Activated naive CD4-positive, alpha-beta T cell treated with anti-CD3 and anti-CD28 coated beads, Interleukin-2, amount 50 U/mL, for 72 hours (primary cell): ENCODE results near the gene MEST. TPM values are rescaled to one million over a fixed set of nuclear protein-coding genes. Genes with fewer than 3 reads are reported as not detected.

ENCODE experiments used
- ATAC-seq, 2 donors: fragments of 150-1000 bp; cut with Tn5 transposase; 2 replicates each; pipeline ENCODE4 v1.10.0; 2021; ENCODE audit warnings: mild to moderate bottlenecking in 2 of 2, moderate library complexity in 2 of 2
- DNase-seq, 2 donors: peaks; one replicate each; pipeline ENCODE4 v3.0.0; 2021 to 2022; ENCODE audit warnings: low spot score in 2 of 2
- H3K27ac Mint-ChIP-seq, 2 donors: one replicate each; pipeline ENCODE4 v1.8.0; 2022; ENCODE audit warnings: mild to moderate bottlenecking in 2 of 2, mixed read lengths in 2 of 2
- H3K36me3 Mint-ChIP-seq, 2 donors: one replicate each; pipeline ENCODE4 v1.8.0; 2022; ENCODE audit warnings: mixed read lengths in 2 of 2
- H3K9me3 Mint-ChIP-seq, 2 donors: one replicate each; pipeline ENCODE4 v1.8.0; 2022; ENCODE audit warnings: mixed read lengths in 2 of 2
- total RNA-seq, 2 donors: library from RNA; stranded (reverse); gene quantifications; one replicate each; pipeline ENCODE4 v1.2.3, GENCODE V29; 2022

Gene MEST
- total RNA-seq, 2 donors from 2014 or later: 1.9 to 2.5 TPM

DNA sequence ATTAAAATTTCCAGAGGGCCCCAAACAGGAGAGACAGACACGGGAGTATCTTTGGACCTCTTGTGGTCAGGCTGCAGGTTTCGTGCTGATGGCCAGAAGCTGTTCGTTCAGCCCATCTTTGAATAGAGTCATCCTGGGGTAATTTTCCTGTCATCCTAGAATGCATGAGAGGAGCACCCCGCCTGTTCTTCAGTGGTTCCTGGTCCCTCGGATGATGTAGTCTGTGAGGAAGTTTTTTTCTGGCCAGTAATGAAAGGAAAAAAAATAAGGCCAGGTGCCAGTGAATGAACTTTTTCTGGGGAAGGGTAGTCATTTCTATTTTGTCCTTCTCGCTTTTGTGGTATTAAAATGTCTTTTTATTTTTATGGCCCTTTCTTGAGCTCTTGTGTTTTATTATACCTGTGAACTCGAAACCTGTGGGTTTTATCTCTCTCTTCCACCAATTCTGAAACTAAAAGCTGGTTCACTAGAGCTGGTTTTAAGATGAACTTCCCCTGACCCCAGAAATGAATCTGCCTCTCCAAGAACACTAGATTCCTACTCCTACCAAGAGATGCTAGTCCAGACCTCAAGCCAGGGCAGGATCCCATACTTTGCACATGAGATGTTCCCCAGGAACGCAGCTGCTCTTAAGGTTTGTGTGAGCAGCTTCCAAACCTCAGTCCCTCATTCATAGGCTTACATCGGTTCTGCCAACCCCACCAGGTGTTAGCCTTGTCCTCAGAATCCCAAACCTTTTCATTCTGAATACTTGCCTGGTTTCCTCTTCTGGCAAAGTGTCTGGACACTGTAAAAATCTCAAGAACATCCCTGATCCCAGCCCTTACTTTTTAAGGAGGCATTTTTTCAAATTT, 15.4 kb upstream of the MEST start:
- DNase-seq: no peak
- peak overlapping the region; percentile 1 to 57 for H3K27ac Mint-ChIP-seq
- peaks cover 0 to 4% of the 10 kb centered on the region in 2 donors for H3K9me3 Mint-ChIP-seq

DNA sequence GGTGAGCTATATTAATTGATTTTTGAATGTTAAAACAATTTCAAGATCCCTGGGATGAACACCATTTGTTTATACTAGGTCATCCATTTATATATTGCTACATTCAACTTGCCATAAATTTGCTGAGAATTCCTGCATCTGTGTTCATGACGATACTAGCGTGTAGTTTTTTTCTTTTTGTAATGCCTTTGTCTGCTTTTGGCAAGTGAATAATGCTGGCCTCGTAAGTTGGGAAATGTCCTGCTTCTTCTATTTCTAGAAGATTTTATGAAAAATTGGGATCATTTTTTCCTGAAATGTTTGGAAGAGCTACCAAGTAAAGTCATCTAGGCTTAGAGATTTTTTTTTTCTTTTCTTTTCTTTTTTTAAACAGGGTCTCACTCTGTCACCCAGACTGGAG, 12.9 kb upstream of the MEST start:
- ATAC-seq (no peak), DNase-seq (no peak)
- Mint-ChIP-seq H3K27ac (no peak overlapping the region), H3K36me3 (no peaks in the 10 kb centered on the region), H3K9me3 (peaks cover 0 to 4% of the 10 kb centered on the region in 2 donors)

More for the DNA sequence above, 15.4 kb upstream of the MEST start:
- peak; percentile 72 to 97 for ATAC-seq
- no peaks in the 10 kb centered on the region for H3K36me3 Mint-ChIP-seq

DNA sequence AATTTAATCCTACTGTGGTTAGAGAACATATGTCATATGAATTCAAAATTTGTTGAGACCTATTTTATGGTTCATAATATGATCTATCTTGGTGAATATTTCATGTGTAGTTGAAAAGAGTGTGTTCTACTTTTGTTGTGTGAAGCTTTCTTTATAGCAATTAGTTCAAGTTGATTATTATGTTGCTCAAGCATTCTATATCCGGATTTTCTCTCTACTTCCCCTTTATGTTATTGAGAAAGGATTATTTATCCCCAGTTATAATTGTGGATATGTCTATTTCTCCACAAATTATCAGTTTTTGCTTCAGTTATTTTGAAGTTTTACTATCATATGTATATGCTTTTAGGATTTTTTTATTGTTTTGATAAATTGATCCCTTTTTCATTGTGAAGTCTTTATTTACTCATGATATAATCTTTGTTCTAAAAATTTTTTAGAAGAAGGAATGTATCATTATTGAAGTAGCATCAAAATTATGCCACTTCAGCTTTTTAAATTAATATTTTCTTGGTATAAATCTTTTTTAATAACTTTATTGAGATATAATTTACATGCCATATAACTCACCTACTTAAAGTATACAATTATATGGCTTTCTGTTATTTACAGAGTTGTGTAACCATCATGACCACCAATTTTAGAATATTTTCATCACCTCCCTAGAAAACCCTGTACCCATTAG, 12.0 kb upstream of the MEST start:
- Mint-ChIP-seq H3K27ac (no peak overlapping the region), H3K9me3 (peaks cover 0 to 4% of the 10 kb centered on the region in 2 donors), H3K36me3 (no peaks in the 10 kb centered on the region)
- DNase-seq (no peak), ATAC-seq (no peak)

DNA sequence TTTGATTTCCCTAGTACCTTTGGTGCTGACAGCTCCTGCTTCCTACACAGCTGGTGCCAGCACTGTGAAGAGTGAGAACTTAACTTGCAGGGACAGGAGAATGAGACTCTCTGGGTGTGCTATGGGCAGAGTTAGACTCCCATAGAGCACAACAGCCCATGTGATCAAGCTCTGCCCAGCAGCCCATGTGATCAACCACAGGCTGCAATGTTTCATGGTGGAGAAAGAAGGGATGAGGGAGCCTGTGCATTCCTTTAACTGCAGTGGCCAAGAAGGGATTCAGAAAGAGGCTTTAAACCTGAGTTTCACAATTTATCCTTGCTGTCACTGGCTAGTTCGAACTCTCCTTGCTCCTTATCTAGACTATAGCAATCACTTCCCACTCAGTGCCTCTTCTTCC, 10.0 kb upstream of the MEST start:
- DNase-seq: no peak
- Mint-ChIP-seq H3K9me3 (peaks cover 0 to 10% of the 10 kb centered on the region in 2 donors), H3K36me3 (no peaks in the 10 kb centered on the region), H3K27ac (no peak overlapping the region)
- ATAC-seq: no peak

DNA sequence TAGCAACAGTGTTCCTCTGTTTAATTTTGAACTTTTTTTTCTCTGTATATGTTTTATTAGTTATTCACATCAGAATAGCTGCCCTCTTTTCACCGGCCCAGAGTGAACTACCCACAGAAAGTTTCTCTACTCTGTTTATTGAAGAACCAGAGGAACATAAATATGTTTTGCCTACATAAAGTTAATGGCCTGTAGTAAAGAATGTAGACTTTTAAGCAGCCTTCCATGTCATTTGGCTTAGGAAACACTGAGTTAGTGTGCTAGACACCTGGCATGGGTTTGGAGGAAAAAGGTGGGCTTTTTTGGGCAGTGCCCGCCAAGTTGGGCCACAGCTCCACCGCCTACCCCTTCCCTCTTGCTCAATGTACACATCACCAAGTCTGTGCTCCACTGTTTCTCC, 8.9 kb upstream of the MEST start:
- no peak for DNase-seq
- no peaks in the 10 kb centered on the region for H3K36me3 Mint-ChIP-seq
- no peak for ATAC-seq
- peaks cover 0 to 10% of the 10 kb centered on the region in 2 donors for H3K9me3 Mint-ChIP-seq
- no peak overlapping the region for H3K27ac Mint-ChIP-seq

DNA sequence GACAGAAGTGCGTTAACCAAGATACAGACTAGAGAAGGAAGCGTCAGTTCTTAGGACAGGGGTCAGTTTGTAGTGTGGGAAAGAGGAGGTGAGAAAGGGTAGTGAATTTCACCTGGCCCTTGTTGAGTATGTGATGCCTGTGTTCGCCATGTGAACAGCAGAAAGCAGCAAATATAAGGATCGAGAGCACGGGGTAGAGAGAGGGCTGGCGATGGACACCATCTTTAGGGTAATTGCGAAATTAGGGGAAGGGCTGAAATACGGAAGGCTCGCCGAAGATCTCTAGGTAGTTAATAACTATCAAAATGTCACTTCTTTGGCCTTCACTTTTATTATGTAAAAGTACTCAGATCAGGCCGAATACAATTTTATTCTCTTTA, 6.2 kb upstream of the MEST start:
- DNase-seq: no peak
- ATAC-seq: no peak
- H3K36me3 Mint-ChIP-seq: no peaks in the 10 kb centered on the region
- H3K9me3 Mint-ChIP-seq: peaks cover 0 to 6% of the 10 kb centered on the region in 2 donors
- peak overlapping the region in 1 of 2 donors; percentile 67 for H3K27ac Mint-ChIP-seq

DNA sequence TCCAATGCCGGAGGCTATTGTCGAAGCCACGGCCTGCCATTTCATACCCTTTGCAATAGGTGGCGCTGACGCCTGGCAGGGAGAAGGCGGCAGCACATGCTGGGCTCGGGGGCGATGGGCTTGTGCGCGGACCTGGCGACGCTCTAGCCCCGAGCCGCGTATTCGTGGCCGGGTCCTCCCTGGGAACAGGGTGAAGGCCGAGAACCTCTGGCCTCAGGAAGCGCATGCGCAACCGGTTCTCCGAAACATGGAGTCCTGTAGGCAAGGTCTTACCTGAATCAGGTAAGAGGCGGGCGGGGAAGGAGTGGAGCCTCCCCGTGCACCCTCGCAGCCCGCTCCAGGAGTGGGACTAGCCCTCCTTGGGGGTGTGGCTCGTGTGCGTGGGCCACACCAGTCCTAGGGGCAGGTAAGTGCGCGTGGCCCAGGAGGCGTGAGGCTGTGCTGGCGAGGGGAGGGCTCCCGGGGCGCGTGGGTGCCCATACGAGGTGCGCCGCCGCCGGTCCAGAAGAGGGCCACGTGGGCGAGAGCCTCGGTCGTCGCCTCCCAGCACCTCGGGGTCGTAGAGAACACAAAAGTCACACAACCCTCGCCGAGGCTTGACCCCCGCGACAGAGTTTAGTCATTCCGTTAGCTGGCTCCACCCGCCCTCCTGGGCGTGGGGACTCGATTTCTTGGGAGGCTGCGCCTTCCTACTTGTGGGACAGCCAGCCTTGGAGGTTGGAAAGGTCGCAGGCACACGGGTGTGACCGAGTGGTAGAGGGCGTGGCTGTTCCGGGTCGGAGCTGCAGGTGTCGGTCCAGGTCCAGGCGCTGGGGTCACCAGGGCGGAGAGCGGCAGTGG, 5.6 kb upstream of the MEST start:
- Mint-ChIP-seq H3K9me3 (peaks cover 0 to 6% of the 10 kb centered on the region in 2 donors), H3K27ac (no peak overlapping the region), H3K36me3 (no peaks in the 10 kb centered on the region)
- ATAC-seq (peak; percentile 70 to 76), DNase-seq (peak; percentile 63 to 64)

DNA sequence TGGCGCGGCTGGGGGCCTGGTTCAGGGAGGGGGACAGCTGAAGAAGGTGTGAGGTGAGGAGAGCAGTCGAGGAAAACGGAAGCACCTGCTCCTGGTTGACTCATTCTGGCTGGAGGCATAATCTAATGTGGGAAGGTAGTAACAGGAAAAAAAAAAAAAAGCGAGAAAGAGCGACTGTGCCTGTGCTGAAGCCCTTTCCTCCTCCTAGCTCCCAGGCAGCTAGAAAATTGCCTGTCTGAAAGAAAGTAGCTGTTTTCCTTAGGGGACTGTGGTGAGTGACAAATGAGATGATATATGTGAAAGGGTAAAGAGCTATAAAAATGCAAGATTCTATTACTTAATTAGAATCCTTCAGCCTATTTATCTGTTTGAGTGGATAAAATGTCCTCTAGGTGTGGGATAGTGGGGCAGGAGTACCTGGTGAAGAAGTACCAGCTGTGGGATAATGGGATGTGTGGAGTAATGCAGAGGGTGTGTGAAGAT, 4.9 kb upstream of the MEST start:
- H3K36me3 Mint-ChIP-seq: no peaks in the 10 kb centered on the region
- no peak overlapping the region for H3K27ac Mint-ChIP-seq
- H3K9me3 Mint-ChIP-seq: peaks cover 0 to 6% of the 10 kb centered on the region in 2 donors
- ATAC-seq (no peak), DNase-seq (no peak)

DNA sequence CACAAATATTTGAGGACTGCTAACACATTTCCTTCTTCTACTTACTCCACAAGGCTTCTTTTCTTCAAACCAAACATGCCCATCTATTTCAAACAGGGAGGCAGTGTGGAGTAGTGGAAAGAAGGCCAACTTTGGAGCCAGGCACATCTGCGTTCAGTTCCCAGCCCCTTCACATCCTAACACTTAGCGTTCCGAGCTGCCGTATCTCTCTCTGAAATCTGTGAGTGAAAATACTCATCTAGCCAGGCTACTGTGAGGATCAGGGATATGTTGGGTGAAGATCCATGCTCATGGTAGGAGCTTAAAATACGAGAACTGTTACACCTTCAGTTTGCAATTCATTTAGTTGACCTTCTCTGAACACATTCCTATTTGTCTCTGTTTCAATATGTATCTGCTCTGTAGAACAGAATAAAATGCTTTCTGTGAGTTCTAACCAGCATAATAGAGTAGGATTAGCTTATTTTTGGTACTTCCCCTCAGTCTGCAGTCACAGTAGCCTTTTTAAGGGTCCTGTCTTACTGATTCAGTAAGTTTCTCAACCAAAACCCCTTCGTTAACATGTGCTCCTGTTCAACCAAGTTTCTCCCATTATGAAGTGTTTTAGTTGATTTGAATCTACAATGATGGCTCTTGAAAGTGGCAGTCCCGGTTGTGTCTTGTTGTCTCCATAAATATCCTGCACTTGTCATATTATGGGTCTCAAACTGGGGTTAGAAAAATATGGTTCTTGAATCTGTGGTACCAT, 3.3 kb upstream of the MEST start:
- no peak for DNase-seq
- ATAC-seq: no peak
- H3K9me3 Mint-ChIP-seq: peaks cover 0 to 6% of the 10 kb centered on the region in 2 donors

DNA sequence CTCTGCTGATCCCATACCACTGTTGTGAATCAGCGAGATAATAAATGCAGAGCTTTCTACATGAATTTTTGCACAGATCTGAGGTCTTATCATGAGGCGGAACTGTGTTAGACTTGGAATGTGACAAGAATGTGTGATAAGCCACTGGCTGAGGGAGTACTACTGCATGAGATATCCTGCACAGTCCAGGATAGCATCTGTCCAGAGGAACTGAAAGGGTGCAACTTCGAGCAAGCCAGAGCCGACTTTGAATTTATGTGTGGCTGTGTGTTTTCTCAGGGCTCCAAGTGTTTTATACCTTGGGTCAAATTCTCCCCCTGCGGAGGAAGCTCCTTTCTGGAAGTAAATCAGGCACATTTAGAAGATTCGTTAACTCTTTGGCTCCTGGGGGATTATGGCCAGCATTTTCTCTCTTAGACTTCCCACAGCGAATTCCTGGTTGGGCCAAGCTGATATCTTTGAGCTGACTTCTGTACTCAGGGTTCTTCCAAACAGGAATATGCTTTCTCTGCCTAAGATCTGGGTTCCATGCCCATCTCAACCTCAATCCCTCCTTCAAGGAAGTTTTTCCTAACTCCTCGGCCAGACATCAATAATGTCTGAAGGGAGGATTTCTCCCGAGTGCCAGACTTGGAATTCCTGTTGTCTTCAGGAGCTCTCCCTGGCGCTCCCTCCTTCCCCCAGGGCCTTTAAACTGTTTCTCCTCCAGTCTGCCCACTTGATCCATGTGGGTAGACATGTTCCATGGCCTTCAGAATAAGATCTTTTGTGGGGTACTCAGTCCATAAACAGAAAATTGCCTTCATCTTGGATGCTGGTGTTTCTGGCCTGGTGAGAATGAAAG, 2.5 kb upstream of the MEST start:
- no peak for ATAC-seq
- no peak for DNase-seq
- peaks cover 7 to 12% of the 10 kb centered on the region in 2 donors for H3K36me3 Mint-ChIP-seq
- peaks cover 0 to 6% of the 10 kb centered on the region in 2 donors for H3K9me3 Mint-ChIP-seq
- no peak overlapping the region for H3K27ac Mint-ChIP-seq

More for the DNA sequence above, 3.3 kb upstream of the MEST start:
- Mint-ChIP-seq H3K36me3 (peaks cover 7 to 9% of the 10 kb centered on the region in 2 donors), H3K27ac (no peak overlapping the region)

DNA sequence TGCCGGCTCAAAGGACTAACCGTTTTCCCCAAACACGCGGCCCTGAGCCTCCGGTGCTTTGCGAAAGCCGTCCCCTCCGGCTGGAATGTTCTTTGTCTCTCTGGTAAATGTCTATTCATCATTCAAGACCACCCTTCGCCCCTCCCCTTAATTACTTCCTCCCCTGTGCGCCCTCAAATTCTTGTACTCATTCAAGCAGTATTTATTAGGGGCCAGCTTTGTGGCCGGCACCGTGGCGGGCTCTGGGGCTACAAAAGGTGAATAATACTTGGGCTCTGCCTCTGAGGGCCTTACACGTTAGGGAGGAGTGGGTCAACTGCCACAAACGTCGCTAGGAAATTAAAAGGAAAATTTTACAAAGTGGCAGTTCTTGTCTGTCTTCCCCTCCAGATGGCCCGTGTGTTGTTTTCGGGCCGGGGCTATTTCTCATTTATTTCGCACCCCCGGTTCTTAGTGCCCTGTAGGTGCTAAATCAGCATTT, 1.5 kb upstream of the MEST start:
- ATAC-seq (no peak), DNase-seq (no peak)
- Mint-ChIP-seq H3K36me3 (peaks cover 7 to 12% of the 10 kb centered on the region in 2 donors), H3K9me3 (peaks cover 0 to 1% of the 10 kb centered on the region in 2 donors), H3K27ac (no peak overlapping the region)

DNA sequence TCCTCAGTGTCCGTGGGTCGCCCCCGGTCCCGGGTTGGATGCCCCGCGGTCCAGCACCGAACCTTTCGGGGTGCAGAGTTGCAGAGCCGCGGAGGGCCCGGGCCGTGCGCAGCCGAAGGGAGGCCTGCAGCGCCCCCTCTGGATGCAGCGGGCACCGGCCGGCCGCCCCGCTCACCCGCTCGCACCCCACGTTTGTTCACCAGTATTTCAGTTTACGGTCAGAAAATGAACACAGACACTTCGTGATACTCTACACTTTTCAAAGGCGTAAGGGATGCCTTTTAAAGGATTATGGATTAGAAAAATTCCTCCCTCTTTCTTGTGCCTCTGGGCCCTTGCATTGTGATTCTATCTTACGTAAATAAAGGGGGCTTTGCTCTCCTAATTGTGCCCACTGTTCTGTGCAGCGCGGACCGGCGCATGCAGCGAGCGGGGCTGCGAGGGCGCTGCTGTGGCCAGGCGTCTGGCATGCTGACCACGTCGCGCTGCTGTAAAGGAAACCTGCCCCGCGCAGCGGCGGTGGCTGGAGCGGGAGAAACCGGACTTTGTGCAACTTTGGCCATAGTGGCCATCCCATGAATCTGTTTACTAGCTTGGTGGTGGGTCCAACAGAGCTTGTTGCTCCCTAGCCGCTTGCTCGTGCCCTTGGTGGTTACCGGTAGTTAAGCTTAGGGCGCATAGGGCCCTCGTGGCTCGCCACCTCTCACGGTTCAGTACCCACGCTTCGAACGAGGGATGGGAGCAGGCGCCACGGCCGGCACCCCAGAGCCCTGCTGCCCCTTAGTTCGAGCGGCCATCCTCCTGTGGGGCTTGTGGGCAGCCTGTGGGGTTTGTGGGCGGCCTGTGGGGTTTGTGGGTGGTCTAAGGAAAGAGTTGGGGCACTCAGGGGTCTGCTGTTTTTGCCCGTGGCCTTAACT, 739 bp upstream of the MEST start:
- Mint-ChIP-seq H3K27ac (no peak overlapping the region), H3K9me3 (no peaks in the 10 kb centered on the region), H3K36me3 (peaks cover 7 to 12% of the 10 kb centered on the region in 2 donors)
- DNase-seq (peak in 1 of 2 donors; percentile 62), ATAC-seq (peak; percentile 28 to 66)

DNA sequence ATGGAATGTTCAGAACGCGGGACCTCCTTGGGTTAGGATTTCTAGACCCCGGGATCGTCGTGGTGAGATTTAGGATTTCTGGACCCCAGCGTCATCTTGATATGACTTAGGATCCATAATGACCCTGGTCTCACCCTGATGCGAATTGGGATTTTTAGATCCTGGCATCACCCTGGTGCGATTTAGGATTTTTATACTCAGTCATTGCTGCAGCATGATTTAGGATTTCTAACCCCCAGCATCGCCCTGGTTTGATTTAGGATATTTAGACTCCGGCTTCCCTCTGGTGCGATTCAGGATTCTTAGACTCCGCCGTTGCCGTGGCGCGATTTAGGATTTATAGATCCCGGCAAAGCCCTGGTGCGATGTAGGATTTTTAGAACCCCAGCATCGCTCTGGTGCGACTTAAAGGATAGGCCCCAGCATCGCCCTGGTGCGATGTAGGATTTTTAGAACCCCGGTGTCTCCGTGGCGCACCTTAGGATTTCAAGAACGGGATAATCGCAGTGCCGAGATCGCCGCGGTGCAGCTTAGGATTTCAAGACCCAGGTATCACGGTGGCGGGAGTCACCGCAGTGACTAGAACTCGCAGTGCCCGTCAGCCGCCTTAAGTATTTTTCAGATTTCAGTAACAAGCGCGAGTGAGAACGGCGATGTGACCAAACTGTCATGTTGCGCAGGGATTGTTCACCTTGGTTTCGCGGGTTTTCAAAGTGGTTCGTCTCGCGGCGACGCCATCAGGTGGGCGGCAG, 814 bp downstream of the MEST start:
- no peak for DNase-seq
- ATAC-seq: no peak
- no peak overlapping the region for H3K27ac Mint-ChIP-seq
- H3K9me3 Mint-ChIP-seq: no peaks in the 10 kb centered on the region
- H3K36me3 Mint-ChIP-seq: peaks cover 7 to 12% of the 10 kb centered on the region in 2 donors
